ENCODE measurements around the gene CREBBP. TPM values are rescaled to one million over a fixed set of nuclear protein-coding genes. Genes with fewer than 3 reads are reported as not detected.

Gene CREBBP
- total and polyA plus RNA-seq, 9 of the 15 experiments (the other 6 are each of a cell fraction or from before 2014, with no cell fraction given) = 0.70 to 24.8 (median 5.6) TPM

DNA sequence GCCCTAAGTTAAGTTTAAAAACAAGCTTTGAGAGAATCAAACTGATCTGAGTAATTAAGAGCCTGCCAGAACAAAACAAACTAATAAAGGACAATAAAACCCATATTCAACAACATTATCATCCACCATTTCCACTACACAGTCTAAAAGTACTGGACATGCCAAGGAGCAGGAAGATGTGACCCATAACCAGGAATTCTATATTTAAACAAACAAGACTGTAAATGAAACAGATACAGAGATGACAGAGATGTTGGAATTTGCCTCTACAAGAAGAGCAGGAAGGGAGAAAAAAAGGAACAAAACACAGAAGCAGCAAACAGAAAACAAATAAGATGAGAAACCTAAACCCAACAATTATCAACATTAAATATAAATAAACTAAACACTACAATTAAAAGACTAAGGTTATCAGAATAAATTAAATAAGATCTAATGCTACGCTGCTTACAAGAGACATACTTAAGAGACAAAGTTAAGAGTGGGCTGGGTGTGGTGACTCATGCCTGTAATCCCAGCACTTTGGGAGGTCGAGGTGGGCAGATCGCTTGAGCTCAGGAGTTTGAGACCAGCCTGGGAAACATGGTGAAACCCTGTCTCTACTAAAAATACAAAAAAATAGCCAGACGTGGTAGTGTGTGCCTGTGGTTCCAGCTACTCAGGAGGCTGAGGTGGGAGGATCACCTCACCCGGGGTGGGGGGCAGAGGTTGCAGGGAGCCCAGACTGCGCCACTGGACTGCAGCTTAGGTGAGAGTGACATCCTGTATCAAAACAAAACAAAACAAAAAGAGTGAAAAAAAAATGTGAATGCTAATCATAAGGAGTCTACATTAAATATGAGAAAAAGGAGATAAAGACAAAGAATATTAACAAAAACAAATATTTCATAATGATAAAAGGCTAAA, 50.6 kb downstream of the CREBBP start:
- ChIA-PET POLR2A (interaction anchor here (0.5 to 1.7 kb wide), 2 partner anchors 12 to 15 kb away, joined by 3 read pairs; no protein-coding TSS in a partner anchor), CTCF (ENCODE audit: low intra/inter-chr PET ratio) (no interaction called here)
- Histone ChIP-seq H3K9ac (ENCODE audit: insufficient read depth in 1 of 2, low read depth in 2 of 2, low read length in 2 of 2) (no peak overlapping the region), H2AFZ (ENCODE audit: low read depth, low read length) (no peak overlapping the region), H3K36me3 (ENCODE audit: control insufficient read depth, insufficient read depth, low read length) (peaks cover 4% of the 10 kb centered on the region; the same call in 2 of the 3 replicates), H4K20me1 (replicated peaks; ENCODE audit: control insufficient read depth, insufficient read depth, low read length) (no peaks in the 10 kb centered on the region; the same call in 1 of the 2 replicates), H3K27ac (ENCODE audit: extremely low read depth, low read depth, low read length) (no peak overlapping the region), H3K9me3 (replicated peaks; ENCODE audit: control insufficient read depth, insufficient read depth, low read depth, low read length) (peaks cover 5% of the 10 kb centered on the region), H3K4me2 (ENCODE audit: insufficient read depth, low read length) (no peak overlapping the region), H3K4me3 (no peak overlapping the region), H3K79me2 (ENCODE audit: control insufficient read depth, insufficient read depth, low read length) (peaks cover 78% of the 10 kb centered on the region), H3K9me1 (ENCODE audit: control insufficient read depth, insufficient read depth, low read length) (no peaks in the 10 kb centered on the region), H3K4me1 (replicated peaks in 1 of 2; ENCODE audit: control insufficient read depth in 2 of 2, insufficient read depth in 2 of 2, low read length in 2 of 2) (peaks cover 6 to 7% of the 10 kb centered on the region in 2 experiments; a peak in 3 of 5 replicates), H3K27me3 (ENCODE audit: control insufficient read depth in 2 of 2, insufficient read depth in 2 of 2, low read length in 2 of 2) (no peaks in the 10 kb centered on the region)
- TF ChIP-seq RAD21 (CRISPR knock-in tag; conservative IDR thresholded peaks at IDR 0.05 in 1 of 2, IDR thresholded peaks at IDR 0.05 in 1 of 2) (no peak), ZNF507 (tag; conservative IDR thresholded peaks at IDR 0.05) (peak; percentile 75), ZNF830 (CRISPR knock-in tag; IDR thresholded peaks at IDR 0.05) (no peak), KDM1A (IDR thresholded peaks at IDR 0.05) (no peak), STAT5A (IDR thresholded peaks at IDR 0.05; ENCODE audit: borderline replicate concordance, low read length) (no peak), SRSF9 (IDR thresholded peaks at IDR 0.05; ENCODE audit: borderline replicate concordance, low read depth, low read length) (no peak), EP300 (IDR thresholded peaks at IDR 0.05; ENCODE audit: low read length) (no peak), JUND (IDR thresholded peaks at IDR 0.05; ENCODE audit: borderline replicate concordance, low read depth, low read length) (0 out of 2 replicates have a peak, but pooled peaks have one; percentile 15), JUND (tag; IDR thresholded peaks at IDR 0.05; ENCODE audit: borderline replicate concordance, low read depth, low read length) (no peak), ZNF263 (CRISPR knock-in tag; IDR thresholded peaks at IDR 0.05; ENCODE audit: borderline replicate concordance) (no peak), U2AF1 (optimal IDR thresholded peaks at IDR 0.05; ENCODE audit: low read depth, low read length) (no peak), DPF2 (IDR thresholded peaks at IDR 0.05) (peak; percentile 44)
- TF ChIP-seq, protein P1, sequence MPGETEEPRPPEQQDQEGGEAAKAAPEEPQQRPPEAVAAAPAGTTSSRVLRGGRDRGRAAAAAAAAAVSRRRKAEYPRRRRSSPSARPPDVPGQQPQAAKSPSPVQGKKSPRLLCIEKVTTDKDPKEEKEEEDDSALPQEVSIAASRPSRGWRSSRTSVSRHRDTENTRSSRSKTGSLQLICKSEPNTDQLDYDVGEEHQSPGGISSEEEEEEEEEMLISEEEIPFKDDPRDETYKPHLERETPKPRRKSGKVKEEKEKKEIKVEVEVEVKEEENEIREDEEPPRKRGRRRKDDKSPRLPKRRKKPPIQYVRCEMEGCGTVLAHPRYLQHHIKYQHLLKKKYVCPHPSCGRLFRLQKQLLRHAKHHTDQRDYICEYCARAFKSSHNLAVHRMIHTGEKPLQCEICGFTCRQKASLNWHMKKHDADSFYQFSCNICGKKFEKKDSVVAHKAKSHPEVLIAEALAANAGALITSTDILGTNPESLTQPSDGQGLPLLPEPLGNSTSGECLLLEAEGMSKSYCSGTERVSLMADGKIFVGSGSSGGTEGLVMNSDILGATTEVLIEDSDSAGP (CRISPR knock-in tag; IDR thresholded peaks at IDR 0.05) = no peak
- TF ChIP-seq, protein P2, sequence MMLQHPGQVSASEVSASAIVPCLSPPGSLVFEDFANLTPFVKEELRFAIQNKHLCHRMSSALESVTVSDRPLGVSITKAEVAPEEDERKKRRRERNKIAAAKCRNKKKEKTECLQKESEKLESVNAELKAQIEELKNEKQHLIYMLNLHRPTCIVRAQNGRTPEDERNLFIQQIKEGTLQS (IDR thresholded peaks at IDR 0.05) = peak; percentile 69
- TF ChIP-seq, protein P2 (CRISPR knock-in tag; conservative IDR thresholded peaks at IDR 0.05) = no peak
- ATAC-seq (peak; percentile 51; the same call in 2 of the 3 replicates), FAIRE-seq (no peak), DNase-seq (ENCODE audit: extremely low read depth in 1 of 4, low spot score in 3 of 4) (no peak)
- in situ Hi-C loops (cut with MboI) (no loop called here), intact Hi-C loops (cut with micrococcal nuclease) (no loop called here)
- BruUV-seq (replicated peaks) = no TSS peak
- WGBS (ENCODE audit: insufficient coverage, low coverage, missing lambda C conversion rate) = 30% methylated on average over 5 of the region's 6 CpGs

All from K562 (cell line).